Ascending aorta (tissue), 2 donors: Measurements from ENCODE around the gene EME2. TPM values are rescaled to one million over a fixed set of nuclear protein-coding genes. Genes with fewer than 3 reads are reported as not detected.

Experiments used
- DNase-seq, 2 donors: peaks; one replicate each; pipeline ENCODE4 v3.0.0-alpha.2; 2019; ENCODE audit warnings: low spot score in 2 of 2
- H3K27ac ChIP-seq, 2 donors: fragments of 200-600 bp; sonication (generic); one replicate each; pipeline ENCODE4 v1.5.1; 2016 to 2017; ENCODE audit warnings: mild to moderate bottlenecking in 1 of 2
- H3K27me3 ChIP-seq: fragments of 200-600 bp; sonication (generic); one replicate; pipeline ENCODE4 v1.5.1; 2017
- H3K36me3 ChIP-seq, 2 donors: fragments of 200-600 bp; sonication (generic); one replicate each; pipeline ENCODE4 v1.5.1; 2016
- H3K4me1 ChIP-seq, 2 donors: fragments of 200-600 bp; sonication (generic); one replicate each; pipeline ENCODE4 v1.5.1; 2016 to 2017; ENCODE audit warnings: mild to moderate bottlenecking in 1 of 2
- H3K4me3 ChIP-seq, 2 donors: fragments of 200-600 bp; sonication (generic); one replicate each; pipeline ENCODE4 v1.5.1; 2016 to 2017; ENCODE audit warnings: mild to moderate bottlenecking in 1 of 2
- H3K9me3 ChIP-seq, 2 donors: fragments of 200-600 bp; sonication (generic); one replicate each; pipeline ENCODE4 v1.5.1; 2016
- intact Hi-C: fragments of 100-400 bp; cut with DNase I; formaldehyde crosslinking; loops from one replicate; pipeline ENCODE4 v1.15.1; 2023
- total RNA-seq: library from RNA; depleted of rRNA; stranded (reverse); fragments of >200 nt; gene quantifications from one replicate; pipeline ENCODE4 v1.1.0, GENCODE V29; 2016
- TF ChIP-seq, protein P1 (sequence below), 3 experiments: fragments of 200-600 bp in 2 of 3; fragments of 450-650 bp in 1 of 3; sonication (generic) in 2 of 3; IDR thresholded peaks; one replicate each; pipeline ENCODE4 v1.5.1; 2016 to 2019; ENCODE audit warnings: antibody characterized with exemption in 3 of 3, mild to moderate bottlenecking in 1 of 3, moderate library complexity in 1 of 3

The EME2 gene
- total RNA-seq, 1 donor from 2014 or later = 25.3 TPM

DNA sequence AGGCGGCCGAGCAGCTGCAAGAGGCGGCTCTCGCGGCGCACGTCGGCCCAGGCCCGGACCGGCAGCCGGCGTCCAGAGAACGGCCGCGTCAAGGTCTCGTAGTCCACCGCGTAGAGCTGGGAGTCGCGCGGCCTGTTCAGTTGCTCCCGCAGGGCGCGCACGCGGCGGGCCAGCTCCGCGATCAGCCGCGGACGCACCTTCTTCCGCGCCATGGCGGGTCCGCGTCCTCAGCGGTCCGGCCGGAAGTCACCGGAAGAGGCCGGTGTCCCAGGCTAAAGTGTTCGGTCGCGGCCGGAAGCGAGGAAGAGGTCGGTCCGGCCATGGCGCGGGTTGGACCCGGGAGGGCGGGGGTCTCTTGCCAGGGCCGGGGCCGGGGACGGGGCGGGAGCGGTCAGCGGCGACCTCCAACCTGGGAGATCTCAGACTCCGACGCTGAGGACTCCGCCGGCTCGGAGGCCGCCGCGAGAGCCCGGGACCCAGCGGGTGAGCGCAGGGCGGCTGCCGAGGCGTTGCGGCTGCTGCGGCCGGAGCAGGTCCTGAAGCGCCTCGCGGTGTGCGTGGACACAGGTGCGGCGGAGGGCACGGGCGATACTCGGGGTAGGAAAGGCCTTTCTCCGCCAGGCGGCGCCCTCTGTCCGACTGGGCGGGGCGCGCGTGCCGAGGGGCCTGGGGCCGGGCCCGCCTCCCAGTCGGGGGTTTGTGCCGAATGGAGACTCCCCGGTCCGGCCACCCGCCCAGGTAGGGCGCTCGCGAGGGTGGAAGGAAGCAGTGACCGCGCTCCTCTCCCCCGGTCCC lies 495 bp downstream of the EME2 start, which contains the start of gene MRPS34:
MRPS34 (minus strand) TSS at position 227 of the 795 bp plus-strand sequence; CDS start at position 212, 15 bp downstream.
- TF ChIP-seq, protein P1, sequence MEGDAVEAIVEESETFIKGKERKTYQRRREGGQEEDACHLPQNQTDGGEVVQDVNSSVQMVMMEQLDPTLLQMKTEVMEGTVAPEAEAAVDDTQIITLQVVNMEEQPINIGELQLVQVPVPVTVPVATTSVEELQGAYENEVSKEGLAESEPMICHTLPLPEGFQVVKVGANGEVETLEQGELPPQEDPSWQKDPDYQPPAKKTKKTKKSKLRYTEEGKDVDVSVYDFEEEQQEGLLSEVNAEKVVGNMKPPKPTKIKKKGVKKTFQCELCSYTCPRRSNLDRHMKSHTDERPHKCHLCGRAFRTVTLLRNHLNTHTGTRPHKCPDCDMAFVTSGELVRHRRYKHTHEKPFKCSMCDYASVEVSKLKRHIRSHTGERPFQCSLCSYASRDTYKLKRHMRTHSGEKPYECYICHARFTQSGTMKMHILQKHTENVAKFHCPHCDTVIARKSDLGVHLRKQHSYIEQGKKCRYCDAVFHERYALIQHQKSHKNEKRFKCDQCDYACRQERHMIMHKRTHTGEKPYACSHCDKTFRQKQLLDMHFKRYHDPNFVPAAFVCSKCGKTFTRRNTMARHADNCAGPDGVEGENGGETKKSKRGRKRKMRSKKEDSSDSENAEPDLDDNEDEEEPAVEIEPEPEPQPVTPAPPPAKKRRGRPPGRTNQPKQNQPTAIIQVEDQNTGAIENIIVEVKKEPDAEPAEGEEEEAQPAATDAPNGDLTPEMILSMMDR (IDR thresholded peaks at IDR 0.05) = peak; percentile 68 to 82 (median 75)
- no peaks in the 10 kb centered on the region for H3K27me3 ChIP-seq
- H3K4me1 ChIP-seq = peaks cover 19 to 28% of the 10 kb centered on the region in 2 donors
- intact Hi-C loops = loop anchor here (1.0 to 5.0 kb wide), 3 partner anchors 9 to 96 kb away; partner anchors contain the start of genes FAHD1, HAGH, JPT2 and NUBP2
- H3K9me3 ChIP-seq = no peaks in the 10 kb centered on the region
- H3K36me3 ChIP-seq = peaks cover 26 to 44% of the 10 kb centered on the region in 2 donors
- DNase-seq = peak in 1 of 2 donors; percentile 88
- peak within 1 kb of the TSS; percentile 95 for H3K27ac ChIP-seq
- peak within 1 kb of the TSS; percentile 98 to 99 for H3K4me3 ChIP-seq

DNA sequence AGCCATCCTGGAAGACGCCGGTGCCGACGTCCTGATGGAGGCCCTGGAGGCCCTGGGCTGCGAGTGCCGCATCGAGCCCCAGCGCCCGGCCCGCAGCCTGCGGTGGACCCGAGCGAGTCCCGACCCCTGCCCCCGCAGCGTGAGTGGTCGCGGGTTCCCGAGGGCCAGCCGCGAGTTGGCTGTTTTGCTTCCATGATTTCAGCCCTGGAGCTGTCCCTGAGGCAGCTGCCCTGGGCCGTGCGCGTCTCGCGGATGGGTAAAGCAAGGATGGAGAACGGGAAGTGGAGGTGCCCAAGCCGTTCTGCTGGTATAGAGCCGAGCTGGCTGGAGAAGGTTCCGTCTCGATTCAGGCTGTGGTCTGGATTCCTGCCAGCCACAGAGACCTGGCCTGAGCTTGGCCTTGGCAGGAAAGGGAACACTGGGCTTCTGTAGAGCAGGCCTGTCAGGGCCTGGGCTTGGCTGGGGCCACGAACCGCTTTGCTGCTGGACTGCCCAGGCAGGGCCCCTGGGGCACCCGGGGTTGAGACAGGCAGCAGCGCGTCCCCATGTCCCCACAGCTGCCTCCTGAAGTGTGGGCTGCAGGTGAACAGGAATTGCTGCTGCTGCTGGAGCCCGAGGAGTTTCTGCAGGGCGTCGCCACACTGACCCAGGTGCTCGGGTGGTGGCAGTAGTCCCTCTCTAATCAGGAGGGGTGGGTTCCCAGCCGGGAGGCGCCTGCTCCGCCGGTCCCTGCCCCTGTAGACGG lies 1.3 kb downstream of the EME2 start:
- DNase-seq = no peak
- intact Hi-C loops = loop anchor here (1.0 to 5.0 kb wide), 3 partner anchors 8 to 97 kb away; partner anchors contain the start of genes FAHD1, HAGH, JPT2 and NUBP2
- TF ChIP-seq, protein P1 (IDR thresholded peaks at IDR 0.05) = no peak
- H3K4me3 ChIP-seq = peak overlapping the region; percentile 98 to 99
- no peaks in the 10 kb centered on the region for H3K27me3 ChIP-seq
- H3K4me1 ChIP-seq = peaks cover 19 to 28% of the 10 kb centered on the region in 2 donors
- peak overlapping the region; percentile 95 for H3K27ac ChIP-seq
- H3K36me3 ChIP-seq = peaks cover 30 to 43% of the 10 kb centered on the region in 2 donors
- H3K9me3 ChIP-seq = no peaks in the 10 kb centered on the region

DNA sequence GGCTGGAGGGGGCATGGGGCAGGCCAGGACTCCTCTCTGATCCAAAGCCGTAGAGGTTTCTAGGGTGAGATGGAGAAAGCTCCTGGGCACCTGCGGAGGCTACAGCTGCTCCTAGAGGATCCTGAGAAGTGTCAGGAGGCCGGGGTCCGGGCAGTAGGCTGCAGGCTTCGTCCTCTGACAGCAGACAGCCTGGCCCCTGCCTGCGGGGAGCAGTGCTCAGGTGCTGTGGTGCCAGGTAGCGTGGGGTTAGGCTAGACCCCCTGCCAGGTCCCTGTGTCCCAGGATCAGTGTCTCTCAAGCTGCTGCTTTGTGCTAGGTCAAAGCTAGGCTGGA lies 1.8 kb downstream of the EME2 start:
- no peak for DNase-seq
- intact Hi-C loops = loop anchor here (5.0 kb wide), 1 partner anchor 97 kb away; the partner anchor contains the start of gene JPT2
- Histone ChIP-seq H3K27ac (peak overlapping the region; percentile 95), H3K4me1 (peaks cover 19 to 28% of the 10 kb centered on the region in 2 donors), H3K9me3 (no peaks in the 10 kb centered on the region), H3K27me3 (no peaks in the 10 kb centered on the region), H3K36me3 (peaks cover 33 to 42% of the 10 kb centered on the region in 2 donors), H3K4me3 (peak overlapping the region; percentile 98 to 99)
- TF ChIP-seq, protein P1 (IDR thresholded peaks at IDR 0.05) = no peak

DNA sequence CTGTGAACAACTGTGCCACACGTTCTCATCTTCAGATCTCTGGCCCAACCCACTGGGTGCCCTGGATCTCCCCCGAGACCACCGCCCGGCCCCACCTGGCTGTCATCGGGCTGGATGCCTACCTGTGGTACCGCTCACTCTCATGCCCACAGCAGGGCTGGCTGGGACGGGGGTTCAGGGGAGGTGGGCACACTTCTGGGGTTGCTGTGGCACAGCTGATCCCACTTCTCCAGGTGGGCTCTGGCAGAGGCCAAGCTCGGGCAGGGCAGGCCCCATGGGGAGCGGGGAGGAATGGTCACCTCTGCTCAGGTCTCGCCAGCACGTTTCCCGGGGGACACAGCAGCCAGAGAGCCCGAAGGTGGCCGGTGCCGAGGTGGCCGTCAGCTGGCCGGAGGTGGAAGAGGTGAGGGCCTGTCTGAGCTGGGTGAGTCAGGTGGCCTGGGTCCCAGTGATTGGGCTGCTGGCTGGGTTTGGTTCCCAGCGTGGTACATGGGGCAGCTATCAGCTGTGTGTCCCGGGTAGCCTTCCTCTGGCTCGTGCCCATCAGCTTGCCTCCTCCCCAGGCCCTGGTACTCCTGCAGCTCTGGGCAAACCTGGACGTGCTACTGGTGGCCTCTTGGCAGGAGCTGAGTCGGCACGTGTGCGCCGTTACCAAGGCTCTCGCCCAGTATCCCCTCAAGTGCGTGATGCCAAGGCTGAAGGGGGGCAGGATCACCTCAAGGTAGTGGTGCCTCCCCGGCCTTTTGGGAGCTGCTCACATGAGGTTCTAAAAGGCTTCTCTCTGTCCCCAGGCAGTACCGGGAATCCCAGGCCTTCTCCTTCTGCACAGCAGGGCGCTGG lies 2.6 kb downstream of the EME2 start:
- no peak overlapping the region for H3K4me3 ChIP-seq
- TF ChIP-seq, protein P1 (IDR thresholded peaks at IDR 0.05) = no peak
- H3K9me3 ChIP-seq = no peaks in the 10 kb centered on the region
- no peaks in the 10 kb centered on the region for H3K27me3 ChIP-seq
- H3K4me1 ChIP-seq = peaks cover 19 to 25% of the 10 kb centered on the region in 2 donors
- no peak overlapping the region for H3K27ac ChIP-seq
- H3K36me3 ChIP-seq = peaks cover 41 to 51% of the 10 kb centered on the region in 2 donors
- no peak for DNase-seq
- intact Hi-C loops = no loop called here
